H9 (cell line): Measurements from ENCODE around the gene LMBR1. TPM values are rescaled to one million over a fixed set of nuclear protein-coding genes. Genes with fewer than 3 reads are reported as not detected.
"Not testable (repeated sequence)": the region's sequence is repeated elsewhere in the genome, so short reads cannot be mapped to it uniquely, and the experiment has no call there.

Experiments
- DNase-seq: peaks from one replicate; pipeline ENCODE4 v3.0.0-alpha.2; 2017
- H2AFZ ChIP-seq: one replicate; pipeline ENCODE4 v1.6.1; 2013; ENCODE audit warnings: mild to moderate bottlenecking, low read length, control low read depth, moderate library complexity
- H2AK5ac ChIP-seq: 2 replicates; pipeline ENCODE4 v1.6.1; 2013; ENCODE audit warnings: low read length, control low read depth, mixed read lengths; ENCODE audit not compliant: insufficient read length
- H2BK120ac ChIP-seq: one replicate; pipeline ENCODE4 v1.6.1; 2013; ENCODE audit warnings: low read depth, mild to moderate bottlenecking, low read length, control low read depth, inconsistent platforms; ENCODE audit not compliant: poor library complexity, severe bottlenecking
- H2BK12ac ChIP-seq: 2 replicates; pipeline ENCODE4 v1.6.1; 2013; ENCODE audit warnings: low read length, control low read depth, mixed read lengths, low read depth; ENCODE audit not compliant: insufficient read length
- H2BK15ac ChIP-seq: 2 replicates; pipeline ENCODE4 v1.6.1; 2013; ENCODE audit warnings: low read depth, low read length, control low read depth
- H2BK20ac ChIP-seq: one replicate; pipeline ENCODE4 v1.6.1; 2013; ENCODE audit warnings: low read depth, mild to moderate bottlenecking, low read length, control low read depth, inconsistent platforms; ENCODE audit not compliant: poor library complexity, severe bottlenecking
- H2BK5ac ChIP-seq: 2 replicates; pipeline ENCODE4 v1.6.1; 2013; ENCODE audit warnings: low read length, control low read depth, mixed read lengths; ENCODE audit not compliant: insufficient read length
- H3K14ac ChIP-seq: 2 replicates; pipeline ENCODE4 v1.6.1; 2013; ENCODE audit warnings: low read length, control low read depth; ENCODE audit not compliant: insufficient read depth
- H3K18ac ChIP-seq: 2 replicates; pipeline ENCODE4 v1.6.1; 2013; ENCODE audit warnings: low read depth, mild to moderate bottlenecking, mixed read lengths, low read length, control low read depth; ENCODE audit not compliant: insufficient read length
- H3K23ac ChIP-seq: 2 replicates; pipeline ENCODE4 v1.6.1; 2013; ENCODE audit warnings: low read length, control low read depth, mixed read lengths, low read depth; ENCODE audit not compliant: insufficient read length
- H3K23me2 ChIP-seq: 2 replicates; pipeline ENCODE4 v1.6.1; 2013; ENCODE audit warnings: low read depth, mild to moderate bottlenecking, mixed read lengths, low read length, control low read depth; ENCODE audit not compliant: insufficient read length, poor library complexity, severe bottlenecking
- H3K27ac ChIP-seq: 2 replicates; pipeline ENCODE4 v1.5.1; 2013; ENCODE audit warnings: low read length, control low read depth, mixed read lengths, low read depth; ENCODE audit not compliant: insufficient read length
- H3K27me3 ChIP-seq: 2 replicates; pipeline ENCODE4 v1.6.1; 2013; ENCODE audit warnings: low read length, control low read depth, inconsistent platforms; ENCODE audit not compliant: insufficient read depth
- H3K4ac ChIP-seq: 2 replicates; pipeline ENCODE4 v1.6.1; 2013; ENCODE audit warnings: low read depth, mild to moderate bottlenecking, control low read depth, inconsistent platforms, low read length, moderate library complexity
- H3K4me1 ChIP-seq: 2 replicates; pipeline ENCODE4 v1.6.1; 2013; ENCODE audit warnings: low read length, control low read depth, inconsistent platforms; ENCODE audit not compliant: insufficient read depth
- H3K4me2 ChIP-seq: 2 replicates; pipeline ENCODE4 v1.6.1; 2013; ENCODE audit warnings: low read length, control low read depth, mixed read lengths; ENCODE audit not compliant: insufficient read length, insufficient read depth
- H3K56ac ChIP-seq: 2 replicates; pipeline ENCODE4 v1.6.1; 2013; ENCODE audit warnings: low read depth, mild to moderate bottlenecking, mixed read lengths, low read length, control low read depth; ENCODE audit not compliant: insufficient read length
- H3K79me1 ChIP-seq: 2 replicates; pipeline ENCODE4 v1.6.1; 2013; ENCODE audit warnings: low read depth, mild to moderate bottlenecking, moderate library complexity, low read length, control low read depth, inconsistent platforms; ENCODE audit not compliant: insufficient read depth, poor library complexity, severe bottlenecking
- H3K79me2 ChIP-seq: 2 replicates; pipeline ENCODE4 v1.6.1; 2013; ENCODE audit warnings: low read length, control low read depth, inconsistent platforms; ENCODE audit not compliant: insufficient read depth
- H3K9ac ChIP-seq: 2 replicates; pipeline ENCODE4 v1.6.1; 2013; ENCODE audit warnings: low read length, control low read depth, mixed read lengths; ENCODE audit not compliant: insufficient read length; ENCODE audit errors: extremely low read depth
- H3K9me3 ChIP-seq: one replicate; pipeline ENCODE4 v1.6.1; 2013; ENCODE audit warnings: low read depth, low read length, inconsistent platforms; ENCODE audit not compliant: control insufficient read depth
- H3T11ph ChIP-seq: one replicate; pipeline ENCODE4 v1.6.1; 2013; ENCODE audit warnings: mild to moderate bottlenecking, low read length, control low read depth, inconsistent platforms
- H4K20me1 ChIP-seq: one replicate; pipeline ENCODE4 v1.6.1; 2013; ENCODE audit not compliant: control insufficient read depth, insufficient read length, insufficient read depth
- H4K5ac ChIP-seq: 2 replicates; pipeline ENCODE4 v1.6.1; 2013; ENCODE audit warnings: low read depth, mild to moderate bottlenecking, mixed read lengths, low read length, control low read depth; ENCODE audit not compliant: insufficient read length
- H4K8ac ChIP-seq: replicated peaks from 2 replicates; pipeline ENCODE4 v1.6.1; 2013; ENCODE audit warnings: low read length, control low read depth, mixed read lengths, low read depth; ENCODE audit not compliant: insufficient read length
- H4K91ac ChIP-seq: 2 replicates; pipeline ENCODE4 v1.6.1; 2013; ENCODE audit warnings: low read depth, mild to moderate bottlenecking, moderate library complexity, mixed read lengths, low read length, control low read depth; ENCODE audit not compliant: insufficient read length
- H3K27ac Mint-ChIP-seq, 3 experiments: 2 replicates in 2 of 3; 3 replicates in 1 of 3; pipeline ENCODE4 v1.8.0; 2020 to 2021; ENCODE audit warnings: mixed read lengths in 3 of 3, mild to moderate bottlenecking in 1 of 3, moderate library complexity in 1 of 3
- H3K27me3 Mint-ChIP-seq: 2 replicates; pipeline ENCODE4 v1.8.0; 2021; ENCODE audit warnings: low read depth, mild to moderate bottlenecking, moderate library complexity, mixed read lengths
- H3K36me3 Mint-ChIP-seq, 3 experiments: 2 replicates in 2 of 3; 3 replicates in 1 of 3; pipeline ENCODE4 v1.8.0; 2020 to 2021; ENCODE audit warnings: low read depth in 3 of 3, mixed read lengths in 3 of 3; ENCODE audit not compliant: insufficient read depth in 1 of 3
- H3K4me1 Mint-ChIP-seq, 2 experiments: 2 replicates each; pipeline ENCODE4 v1.8.0; 2020; ENCODE audit warnings: mixed read lengths in 2 of 2
- H3K4me3 Mint-ChIP-seq, 2 experiments: 2 replicates in 1 of 2; 3 replicates in 1 of 2; pipeline ENCODE4 v1.8.0; 2020 to 2021; ENCODE audit warnings: mild to moderate bottlenecking in 2 of 2, mixed read lengths in 2 of 2, moderate library complexity in 1 of 2
- H3K9me3 Mint-ChIP-seq, 2 experiments: 2 replicates in 1 of 2; 3 replicates in 1 of 2; pipeline ENCODE4 v1.8.0; 2020; ENCODE audit warnings: mild to moderate bottlenecking in 2 of 2, mixed read lengths in 2 of 2, moderate library complexity in 1 of 2
- WGBS: extraction: QIAGEN DNeasy Blood & Tissue Kit; methylation state at CpG from one replicate; pipeline ENCODE4 v1.1.7; 2013; ENCODE audit warnings: missing lambda C conversion rate, low lambda C conversion rate, mixed read lengths; ENCODE audit not compliant: insufficient read length; ENCODE audit errors: extremely low coverage; 5-methylcytosine and 5-hydroxymethylcytosine counted together
- total RNA-seq: library from RNA; stranded (reverse); gene quantifications from 2 replicates; pipeline ENCODE4 v1.2.1, GENCODE V29; 2021
- TF ChIP-seq, protein P1 (sequence below): fragments of 200-600 bp; sonication (generic); conservative IDR thresholded peaks from 3 replicates; pipeline ENCODE4 v1.8.0; 2021; ENCODE audit warnings: antibody characterized with exemption, mild to moderate bottlenecking

The LMBR1 gene
- total RNA-seq, 1 experiment from 2014 or later = 62.3 TPM

DNA sequence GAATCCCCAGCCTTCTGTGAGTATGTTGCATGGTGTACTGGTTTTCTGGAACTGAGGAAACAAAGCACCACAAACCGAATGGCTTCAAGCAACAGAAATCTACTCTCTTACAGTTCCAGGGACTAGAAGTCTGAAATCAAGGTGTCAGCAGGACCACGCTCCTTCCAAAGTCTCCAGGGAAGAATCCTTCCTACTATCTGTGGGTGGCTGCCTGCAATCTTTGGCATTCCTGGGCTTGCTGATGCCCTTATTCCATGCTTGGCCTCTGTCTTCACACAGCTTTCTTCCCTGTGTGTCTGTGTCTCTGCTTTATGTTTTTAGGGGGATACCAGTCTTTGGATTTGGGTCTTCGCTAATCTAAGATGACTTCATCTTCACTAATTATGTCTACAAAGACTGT, 81.3 kb downstream of the LMBR1 start:
- H3K9me3 ChIP-seq = no peaks in the 10 kb centered on the region
- H3K18ac ChIP-seq = no peak overlapping the region
- no peak overlapping the region for H2AK5ac ChIP-seq
- H3K23ac ChIP-seq = no peak overlapping the region
- no peaks in the 10 kb centered on the region for H3K79me2 ChIP-seq
- H4K20me1 ChIP-seq = no peaks in the 10 kb centered on the region
- H4K5ac ChIP-seq = no peak overlapping the region
- no peak overlapping the region for H2BK5ac ChIP-seq
- Mint-ChIP-seq H3K27ac (no peak overlapping the region), H3K9me3 (no peaks in the 10 kb centered on the region), H3K36me3 (peaks cover 3 to 15% (median 9%) of the 10 kb centered on the region in 3 experiments), H3K4me3 (no peak overlapping the region), H3K4me1 (no peaks in the 10 kb centered on the region), H3K27me3 (no peaks in the 10 kb centered on the region)
- H3K9ac ChIP-seq = no peak overlapping the region
- no CpG with 5 or more reads among the region's 3 CpGs for WGBS
- no peak overlapping the region for H3K4me2 ChIP-seq
- H2BK15ac ChIP-seq = no peak overlapping the region
- H2BK20ac ChIP-seq = no peak overlapping the region
- H2AFZ ChIP-seq = no peak overlapping the region
- H3K27me3 ChIP-seq = no peaks in the 10 kb centered on the region
- H3K23me2 ChIP-seq = no peaks in the 10 kb centered on the region
- no peak overlapping the region for H4K8ac ChIP-seq
- no peak overlapping the region for H2BK12ac ChIP-seq
- H3K79me1 ChIP-seq = no peaks in the 10 kb centered on the region
- H4K91ac ChIP-seq = no peak overlapping the region
- H3T11ph ChIP-seq = no peak overlapping the region
- no peak for DNase-seq
- H2BK120ac ChIP-seq = no peak overlapping the region
- no peak overlapping the region for H3K4ac ChIP-seq
- H3K4me1 ChIP-seq = no peaks in the 10 kb centered on the region
- TF ChIP-seq, protein P1, sequence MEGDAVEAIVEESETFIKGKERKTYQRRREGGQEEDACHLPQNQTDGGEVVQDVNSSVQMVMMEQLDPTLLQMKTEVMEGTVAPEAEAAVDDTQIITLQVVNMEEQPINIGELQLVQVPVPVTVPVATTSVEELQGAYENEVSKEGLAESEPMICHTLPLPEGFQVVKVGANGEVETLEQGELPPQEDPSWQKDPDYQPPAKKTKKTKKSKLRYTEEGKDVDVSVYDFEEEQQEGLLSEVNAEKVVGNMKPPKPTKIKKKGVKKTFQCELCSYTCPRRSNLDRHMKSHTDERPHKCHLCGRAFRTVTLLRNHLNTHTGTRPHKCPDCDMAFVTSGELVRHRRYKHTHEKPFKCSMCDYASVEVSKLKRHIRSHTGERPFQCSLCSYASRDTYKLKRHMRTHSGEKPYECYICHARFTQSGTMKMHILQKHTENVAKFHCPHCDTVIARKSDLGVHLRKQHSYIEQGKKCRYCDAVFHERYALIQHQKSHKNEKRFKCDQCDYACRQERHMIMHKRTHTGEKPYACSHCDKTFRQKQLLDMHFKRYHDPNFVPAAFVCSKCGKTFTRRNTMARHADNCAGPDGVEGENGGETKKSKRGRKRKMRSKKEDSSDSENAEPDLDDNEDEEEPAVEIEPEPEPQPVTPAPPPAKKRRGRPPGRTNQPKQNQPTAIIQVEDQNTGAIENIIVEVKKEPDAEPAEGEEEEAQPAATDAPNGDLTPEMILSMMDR = no peak
- no peak overlapping the region for H3K27ac ChIP-seq
- no peak overlapping the region for H3K56ac ChIP-seq
- H3K14ac ChIP-seq = no peak overlapping the region

DNA sequence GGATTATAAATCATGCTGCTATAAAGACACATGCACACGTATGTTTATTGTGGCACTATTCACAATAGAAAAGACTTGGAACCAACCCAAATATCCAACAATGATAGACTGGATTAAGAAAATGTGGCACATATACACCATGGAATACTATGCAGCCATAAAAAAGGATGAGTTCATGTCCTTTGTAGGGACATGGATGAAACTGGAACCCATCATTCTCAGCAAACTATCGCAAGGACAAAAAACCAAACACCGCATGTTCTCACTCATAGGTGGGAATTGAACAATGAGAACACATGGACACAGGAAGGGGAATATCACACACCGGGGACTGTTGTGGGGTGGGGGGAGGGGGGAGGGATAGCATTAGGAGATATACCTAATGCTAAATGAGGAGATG, 89.3 kb downstream of the LMBR1 start:
- not testable (repeated sequence) for H3K9me3 ChIP-seq, H3K4me3 Mint-ChIP-seq, H3K79me1 ChIP-seq

More for the DNA sequence above, 89.3 kb downstream of the LMBR1 start:
- WGBS = no CpG with 5 or more reads among the region's 4 CpGs
- not testable (repeated sequence) for H4K5ac ChIP-seq, H3K27me3 ChIP-seq, H3K4me2 ChIP-seq, H3K27ac ChIP-seq, H3K27ac Mint-ChIP-seq, H4K91ac ChIP-seq, H2BK15ac ChIP-seq, H3K56ac ChIP-seq, H4K8ac ChIP-seq, H2BK12ac ChIP-seq, H3K36me3 Mint-ChIP-seq, H3T11ph ChIP-seq, H3K79me2 ChIP-seq, H2BK20ac ChIP-seq, H4K20me1 ChIP-seq, H2AFZ ChIP-seq, H3K4me1 ChIP-seq, H2AK5ac ChIP-seq, H3K4ac ChIP-seq, H3K9me3 Mint-ChIP-seq, H2BK5ac ChIP-seq, H3K14ac ChIP-seq, H3K23ac ChIP-seq, H3K9ac ChIP-seq, H3K4me1 Mint-ChIP-seq, H2BK120ac ChIP-seq, H3K23me2 ChIP-seq, H3K18ac ChIP-seq, DNase-seq, H3K27me3 Mint-ChIP-seq
